ENCODE results near the gene GPNMB. TPM values are rescaled to one million over a fixed set of nuclear protein-coding genes. Genes with fewer than 3 reads are reported as not detected.
"Not testable (repeated sequence)": the region's sequence is repeated elsewhere in the genome, so short reads cannot be mapped to it uniquely, and the experiment has no call there.

The GPNMB gene
- total RNA-seq: 10 to 100 TPM; 12.1 to 37.8 (median 25.6) TPM

DNA sequence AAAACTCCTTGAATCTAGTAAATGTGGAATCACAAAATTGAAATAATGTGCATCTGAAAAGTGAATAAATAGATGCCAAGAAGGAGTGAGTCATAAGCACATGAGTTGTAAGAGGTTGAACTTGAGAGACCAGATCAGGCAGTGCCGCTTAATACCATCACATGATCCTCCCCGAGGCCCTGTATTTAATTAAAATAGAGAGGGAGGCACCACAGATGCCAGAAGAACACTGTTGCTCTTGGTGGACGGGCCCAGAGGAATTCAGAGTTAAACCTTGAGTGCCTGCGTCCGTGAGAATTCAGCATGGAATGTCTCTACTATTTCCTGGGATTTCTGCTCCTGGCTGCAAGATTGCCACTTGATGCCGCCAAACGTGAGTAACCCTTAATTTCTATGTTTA is at the start of gene GPNMB:
TSS of gene GPNMB (plus strand) at position 221 of the 400 bp plus-strand sequence. CDS start at position 304, 83 bp downstream.
- Histone ChIP-seq H3K4me1 (peaks cover 0 to 5% (median 0%) of the 10 kb centered on the region in 4 donors), H3K4me3 (peak within 1 kb of the TSS; percentile 18 to 44 (median 28)), H3K36me3 (no peaks in the 10 kb centered on the region), H3K27me3 (no peaks in the 10 kb centered on the region), H3K9me3 (no peaks in the 10 kb centered on the region), H3K27ac (peak within 1 kb of the TSS; percentile 8 to 49 (median 32))
- peak in 1 of 2 donors; percentile 15 for TF ChIP-seq POLR2A (IDR thresholded peaks at IDR 0.05)
- TF ChIP-seq, protein P1, sequence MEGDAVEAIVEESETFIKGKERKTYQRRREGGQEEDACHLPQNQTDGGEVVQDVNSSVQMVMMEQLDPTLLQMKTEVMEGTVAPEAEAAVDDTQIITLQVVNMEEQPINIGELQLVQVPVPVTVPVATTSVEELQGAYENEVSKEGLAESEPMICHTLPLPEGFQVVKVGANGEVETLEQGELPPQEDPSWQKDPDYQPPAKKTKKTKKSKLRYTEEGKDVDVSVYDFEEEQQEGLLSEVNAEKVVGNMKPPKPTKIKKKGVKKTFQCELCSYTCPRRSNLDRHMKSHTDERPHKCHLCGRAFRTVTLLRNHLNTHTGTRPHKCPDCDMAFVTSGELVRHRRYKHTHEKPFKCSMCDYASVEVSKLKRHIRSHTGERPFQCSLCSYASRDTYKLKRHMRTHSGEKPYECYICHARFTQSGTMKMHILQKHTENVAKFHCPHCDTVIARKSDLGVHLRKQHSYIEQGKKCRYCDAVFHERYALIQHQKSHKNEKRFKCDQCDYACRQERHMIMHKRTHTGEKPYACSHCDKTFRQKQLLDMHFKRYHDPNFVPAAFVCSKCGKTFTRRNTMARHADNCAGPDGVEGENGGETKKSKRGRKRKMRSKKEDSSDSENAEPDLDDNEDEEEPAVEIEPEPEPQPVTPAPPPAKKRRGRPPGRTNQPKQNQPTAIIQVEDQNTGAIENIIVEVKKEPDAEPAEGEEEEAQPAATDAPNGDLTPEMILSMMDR (IDR thresholded peaks at IDR 0.05): no peak
- no peak for DNase-seq

DNA sequence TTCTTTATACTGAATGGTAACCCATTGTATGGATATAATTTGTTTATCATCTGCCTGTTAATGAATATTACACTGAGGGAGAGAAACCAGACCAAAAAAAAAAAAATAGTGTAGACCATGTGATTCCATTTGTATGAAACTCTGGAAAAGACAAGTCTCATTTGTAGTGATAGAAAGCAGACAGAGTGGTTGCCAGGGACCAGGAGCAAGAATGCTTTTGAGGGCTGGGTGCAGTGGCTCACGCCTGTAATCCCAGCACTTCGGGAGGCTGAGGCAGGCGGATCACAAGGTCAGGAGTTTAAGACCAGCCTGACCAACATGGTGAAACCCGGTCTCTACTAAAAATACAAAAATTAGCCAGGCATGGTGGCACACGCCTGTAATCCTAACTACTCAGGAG is 48.8 kb upstream of the GPNMB start:
- not testable (repeated sequence) for H3K27ac ChIP-seq, H3K9me3 ChIP-seq, H3K27me3 ChIP-seq, DNase-seq, H3K4me3 ChIP-seq, H3K4me1 ChIP-seq
- peaks cover 0 to 52% (median 0%) of the 10 kb centered on the region in 3 donors for H3K36me3 ChIP-seq

DNA sequence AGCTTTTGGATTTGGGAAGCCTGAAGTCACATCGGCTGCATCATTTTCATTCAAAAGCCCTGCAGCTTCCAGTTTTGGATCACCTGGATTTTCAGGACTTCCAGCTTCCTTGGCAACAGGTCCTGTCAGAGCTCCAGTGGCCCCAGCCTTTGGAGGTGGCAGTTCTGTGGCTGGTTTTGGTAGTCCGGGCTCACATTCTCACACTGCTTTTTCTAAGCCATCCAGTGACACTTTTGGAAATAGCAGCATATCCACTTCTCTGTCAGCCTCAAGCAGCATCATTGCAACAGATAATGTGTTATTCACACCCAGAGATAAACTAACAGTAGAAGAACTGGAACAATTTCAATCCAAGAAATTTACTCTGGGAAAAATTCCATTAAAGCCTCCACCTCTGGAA is 46.2 kb upstream of the GPNMB start:
- H3K4me3 ChIP-seq: no peak overlapping the region
- H3K27ac ChIP-seq: no peak overlapping the region
- H3K9me3 ChIP-seq: no peaks in the 10 kb centered on the region
- H3K4me1 ChIP-seq: no peaks in the 10 kb centered on the region
- peaks cover 0 to 39% (median 0%) of the 10 kb centered on the region in 3 donors for H3K36me3 ChIP-seq
- TF ChIP-seq, protein P1 (IDR thresholded peaks at IDR 0.05): no peak
- no peak for TF ChIP-seq POLR2A (IDR thresholded peaks at IDR 0.05)
- DNase-seq: no peak
- no peaks in the 10 kb centered on the region for H3K27me3 ChIP-seq

GRCh38 chr7:23204241-23204640 is 42.3 kb upstream of the GPNMB start:
- DNase-seq: no peak
- Histone ChIP-seq H3K27me3 (no peaks in the 10 kb centered on the region), H3K9me3 (no peaks in the 10 kb centered on the region), H3K4me3 (no peak overlapping the region), H3K27ac (no peak overlapping the region), H3K4me1 (no peaks in the 10 kb centered on the region), H3K36me3 (peaks cover 0 to 22% (median 0%) of the 10 kb centered on the region in 3 donors)
- TF ChIP-seq POLR2A (IDR thresholded peaks at IDR 0.05): no peak
- TF ChIP-seq, protein P1 (IDR thresholded peaks at IDR 0.05): no peak

- TF ChIP-seq POLR2A (IDR thresholded peaks at IDR 0.05): no peak
- TF ChIP-seq, protein P1 (IDR thresholded peaks at IDR 0.05): no peak
- Histone ChIP-seq H3K9me3 (no peaks in the 10 kb centered on the region), H3K4me3 (peak overlapping the region in 1 of 4 donors; percentile 36), H3K27ac (no peak overlapping the region), H3K36me3 (peaks cover 0 to 9% (median 0%) of the 10 kb centered on the region in 3 donors), H3K27me3 (no peaks in the 10 kb centered on the region), H3K4me1 (no peaks in the 10 kb centered on the region)
- DNase-seq: no peak
Observed at GRCh38 chr7:23205577-23205908, 41.0 kb upstream of the GPNMB start.

GRCh38 chr7:23205909-23206767 is 40.4 kb upstream of the GPNMB start:
- H3K27ac ChIP-seq: peak overlapping the region in 2 of 4 donors; percentile 6 to 28
- H3K4me1 ChIP-seq: no peaks in the 10 kb centered on the region
- peaks cover 0 to 8% (median 0%) of the 10 kb centered on the region in 3 donors for H3K36me3 ChIP-seq
- no peaks in the 10 kb centered on the region for H3K27me3 ChIP-seq
- H3K4me3 ChIP-seq: peak overlapping the region in 2 of 4 donors; percentile 12 to 36
- DNase-seq: no peak
- no peaks in the 10 kb centered on the region for H3K9me3 ChIP-seq
- TF ChIP-seq, protein P1 (IDR thresholded peaks at IDR 0.05): no peak
- TF ChIP-seq POLR2A (IDR thresholded peaks at IDR 0.05): no peak
